GM12892 (cell line): ENCODE measurements around the gene DCDC2.

Experiments
- POLR2A ChIP-seq: IDR thresholded peaks from 2 replicates; pipeline ENCODE4 v1.6.1; 2011; ENCODE audit warnings: low read depth, low read length, control low read depth
- POLR2AphosphoS5 ChIP-seq: IDR thresholded peaks from 2 replicates; pipeline ENCODE4 v1.6.1; 2011; ENCODE audit warnings: low read depth, low read length, control low read depth
- TAF1 ChIP-seq: IDR thresholded peaks from 2 replicates; pipeline ENCODE4 v1.6.1; 2011; ENCODE audit warnings: low read depth, mild to moderate bottlenecking, control low read depth, low read length, borderline replicate concordance

DNA sequence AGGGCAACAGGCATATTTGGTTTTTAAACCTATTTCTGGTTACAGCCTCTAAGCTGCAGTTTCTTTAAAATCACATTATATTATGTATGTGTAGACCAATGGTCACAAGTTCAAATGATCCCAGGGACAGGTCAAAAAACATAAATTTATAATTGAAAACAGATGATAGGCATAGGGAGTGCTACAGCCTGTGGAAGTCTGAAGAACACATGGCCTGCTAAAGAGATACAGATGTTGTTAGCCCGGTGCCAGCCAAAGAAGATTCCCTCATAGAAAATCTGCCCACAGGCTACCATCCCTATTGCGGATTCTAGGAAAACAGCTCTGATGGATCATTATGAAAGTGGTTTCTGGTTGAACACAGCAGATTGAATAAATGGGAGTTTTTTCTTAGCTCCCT is 166.5 kb downstream of the DCDC2 start:
- no peak for TF ChIP-seq POLR2A
- no peak for TF ChIP-seq POLR2AphosphoS5
- no peak for TF ChIP-seq TAF1
